GM19372 (cell line): ENCODE results near the gene SSMEM1.
"Not testable (repeated sequence)": the region's sequence is repeated elsewhere in the genome, so short reads cannot be mapped to it uniquely, and the experiment has no call there.

ENCODE experiments used
- ATAC-seq: cut with Tn5 transposase; IDR thresholded peaks from one replicate; pipeline ENCODE4 v1.9.1; 2021; ENCODE audit warnings: mild to moderate bottlenecking, low read depth, moderate library complexity; ENCODE audit not compliant: unreplicated experiment

The SSMEM1 gene

DNA sequence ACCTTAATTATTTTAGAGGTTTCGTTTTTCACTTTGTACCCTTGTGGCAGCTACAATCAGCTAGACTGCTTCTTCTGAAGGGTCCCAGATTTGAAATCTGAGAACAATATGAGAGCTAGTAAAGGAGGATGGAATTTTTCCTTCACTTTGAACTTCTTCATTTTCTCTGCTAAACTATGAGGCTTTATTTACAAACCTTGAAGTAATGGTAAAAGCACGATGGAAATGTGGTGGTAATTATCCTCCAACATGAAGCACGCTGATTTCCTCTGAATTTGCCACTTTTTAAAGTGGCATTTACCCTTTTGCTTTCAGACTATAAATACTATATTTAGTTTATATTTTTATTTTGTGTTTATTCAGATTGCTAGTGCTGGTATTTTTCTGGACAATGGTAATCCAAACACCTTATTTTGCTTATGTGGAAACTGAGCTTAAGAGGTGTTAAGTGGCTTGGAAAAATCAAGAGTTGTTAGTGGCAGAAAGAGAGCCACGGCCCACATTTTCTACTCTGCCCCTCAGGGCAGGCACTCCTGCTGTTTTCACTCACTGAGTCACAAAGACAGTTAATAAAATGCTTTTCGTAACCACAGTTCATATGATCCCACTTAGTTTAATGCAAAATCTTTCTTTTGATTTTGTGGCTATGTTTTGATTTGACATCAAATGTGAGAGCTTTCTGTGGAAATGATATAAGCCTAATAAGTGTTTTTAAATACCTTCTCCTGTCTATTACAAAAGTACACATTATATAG is 2.7 kb downstream of the SSMEM1 start:
- no peak for ATAC-seq

DNA sequence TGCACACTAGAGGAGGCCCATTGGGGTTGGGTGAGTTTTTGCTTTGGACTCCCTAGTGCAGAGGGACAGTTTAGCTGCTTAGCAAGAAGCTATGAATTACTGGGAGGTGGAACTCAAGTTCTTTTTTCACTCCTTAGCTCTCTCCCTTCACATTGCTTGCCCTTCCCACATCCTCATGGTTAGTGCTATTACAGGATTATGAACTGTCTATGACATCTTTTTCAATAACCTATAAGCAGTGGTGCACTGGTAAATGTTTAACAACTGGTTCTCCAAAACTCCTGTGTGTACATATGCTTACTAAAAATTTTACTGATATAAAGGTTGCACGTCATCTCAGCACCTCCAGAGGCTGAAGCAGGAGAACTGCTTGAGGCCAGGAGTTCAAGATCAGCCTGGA is 6.2 kb downstream of the SSMEM1 start:
- ATAC-seq, result no peak

DNA sequence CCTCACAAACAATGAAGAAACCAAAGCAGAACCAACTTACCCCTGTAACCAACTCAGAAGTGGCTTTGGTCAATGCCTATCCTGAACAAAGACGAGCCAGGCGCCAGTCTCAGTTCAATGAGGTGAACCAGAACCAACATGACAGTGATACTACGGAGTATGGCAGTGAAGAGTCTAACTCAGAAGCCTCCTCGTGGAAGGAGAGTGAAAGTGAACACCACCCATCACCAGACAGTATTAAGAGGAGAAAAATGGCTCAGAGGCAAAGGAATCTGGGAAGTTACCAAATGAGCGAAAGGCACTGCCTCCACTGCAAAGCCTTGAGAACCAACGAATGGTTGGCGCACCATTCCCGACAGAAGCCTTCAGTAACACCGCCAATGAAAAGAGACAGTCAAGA is 8.4 kb downstream of the SSMEM1 start:
- ATAC-seq, result no peak

DNA sequence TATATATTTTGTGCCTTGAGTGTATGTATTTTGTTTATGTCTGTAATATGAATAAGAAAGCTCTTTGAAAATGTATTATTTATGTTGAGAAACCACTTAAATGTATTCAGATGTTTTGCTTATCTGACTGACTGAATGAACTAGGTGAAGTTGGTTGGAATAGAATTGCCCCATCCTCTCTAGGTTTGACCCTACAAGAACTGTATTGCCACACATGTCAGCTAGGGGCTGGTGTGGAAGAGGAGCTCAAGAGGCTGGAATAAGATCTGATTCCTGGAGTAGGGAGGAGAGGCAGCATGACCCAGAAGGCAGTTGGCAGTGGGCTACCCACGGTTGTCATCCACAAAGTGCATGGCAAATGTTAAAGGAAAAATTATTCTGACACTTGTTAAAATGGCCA is 9.1 kb downstream of the SSMEM1 start:
- ATAC-seq, result no peak

DNA sequence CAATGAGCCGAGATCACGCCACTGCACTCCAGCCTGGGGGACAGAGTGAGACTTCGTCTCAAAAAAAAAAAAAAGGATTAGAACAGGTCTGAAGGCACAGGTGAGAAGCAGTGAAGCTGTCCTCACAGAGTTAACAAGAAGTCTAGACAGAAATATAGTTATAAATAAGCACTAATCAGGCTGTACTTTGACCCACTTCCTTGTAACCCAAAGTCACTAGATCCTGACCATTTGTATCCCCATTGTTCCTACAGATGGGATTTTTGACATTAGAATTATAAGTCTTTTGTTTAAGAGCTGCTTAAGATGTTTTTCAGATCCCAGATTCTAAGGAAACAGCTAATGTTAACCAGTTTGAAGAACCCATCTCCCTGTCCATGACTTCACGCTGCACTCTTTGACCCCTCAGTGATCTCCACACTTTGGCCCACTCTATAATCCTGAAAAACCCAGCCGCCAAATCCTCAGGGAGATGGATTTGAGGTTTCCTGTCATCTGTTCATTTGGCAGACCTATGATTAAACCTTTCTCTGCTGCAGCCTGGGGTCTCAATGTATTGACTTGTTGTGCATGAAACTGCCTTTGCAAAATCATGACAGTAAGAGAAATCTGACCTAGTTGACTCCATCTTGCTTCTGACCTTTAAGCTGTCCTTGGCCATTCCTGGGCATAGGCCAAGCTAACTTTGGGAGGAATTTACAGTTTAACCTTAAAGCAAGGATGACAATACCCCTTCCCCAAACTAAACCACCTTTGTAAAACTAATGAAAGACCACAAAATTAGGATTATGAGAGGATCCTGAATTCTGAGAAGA is 11.4 kb downstream of the SSMEM1 start:
- no peak for ATAC-seq

DNA sequence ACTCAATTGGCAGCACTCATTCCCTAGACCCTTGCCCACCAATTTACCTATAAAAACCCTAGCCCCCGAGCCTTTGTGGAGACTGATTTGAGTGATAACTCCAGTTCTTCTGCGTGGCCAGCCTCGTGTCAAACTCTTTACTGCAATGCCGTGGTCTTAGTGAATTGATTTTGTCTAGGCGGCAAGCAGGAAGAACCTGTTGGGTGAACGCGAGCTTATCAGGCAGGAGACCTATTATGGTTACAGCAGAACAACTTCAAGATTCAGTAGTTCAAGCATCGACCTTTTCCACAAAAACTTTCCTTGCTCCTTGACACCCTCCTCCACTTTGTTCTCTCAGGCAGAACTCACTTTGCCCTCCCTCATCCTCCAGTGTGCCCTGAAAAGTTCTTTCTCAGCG is 12.2 kb downstream of the SSMEM1 start:
- ATAC-seq, result no peak

DNA sequence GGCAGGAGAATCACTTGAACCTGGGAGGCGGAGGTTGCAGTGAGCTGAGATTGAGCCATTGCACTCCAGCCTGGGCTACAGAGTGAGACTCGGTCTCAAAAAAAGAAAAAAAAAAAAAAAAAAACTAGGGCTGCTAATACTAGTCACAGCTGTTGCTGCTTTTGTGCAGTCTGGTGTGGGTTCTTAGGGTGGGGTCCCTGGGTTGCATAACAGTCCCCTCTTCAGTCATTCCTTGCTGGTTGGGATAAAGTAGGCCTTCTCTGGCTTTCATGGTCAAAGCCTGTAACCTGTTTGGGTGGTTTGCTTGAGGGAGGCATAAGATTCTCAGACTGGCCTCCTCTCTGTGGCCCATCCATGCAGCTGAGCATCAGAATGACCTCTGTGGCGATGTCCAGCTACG is 14.1 kb downstream of the SSMEM1 start:
- ATAC-seq, result no peak

DNA sequence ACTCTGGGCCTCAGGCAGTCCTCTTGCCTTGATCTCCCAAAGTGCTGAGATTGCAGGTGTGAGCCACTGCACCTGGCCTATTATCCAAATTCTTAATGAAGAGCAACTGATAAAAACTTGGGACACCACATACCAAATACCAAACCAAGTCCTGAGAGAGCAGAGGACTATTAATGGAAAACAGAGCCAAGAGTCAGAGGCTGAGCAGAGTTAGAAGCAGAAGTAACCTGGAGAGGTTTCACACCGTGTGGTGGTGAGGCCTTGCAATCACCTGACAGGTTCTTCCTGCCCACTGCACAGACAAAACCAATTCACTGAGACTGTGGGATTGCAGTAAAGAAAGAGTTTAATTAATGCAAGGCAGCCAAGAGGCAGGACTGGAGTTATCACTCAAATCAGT is 16.0 kb downstream of the SSMEM1 start:
- no peak for ATAC-seq

DNA sequence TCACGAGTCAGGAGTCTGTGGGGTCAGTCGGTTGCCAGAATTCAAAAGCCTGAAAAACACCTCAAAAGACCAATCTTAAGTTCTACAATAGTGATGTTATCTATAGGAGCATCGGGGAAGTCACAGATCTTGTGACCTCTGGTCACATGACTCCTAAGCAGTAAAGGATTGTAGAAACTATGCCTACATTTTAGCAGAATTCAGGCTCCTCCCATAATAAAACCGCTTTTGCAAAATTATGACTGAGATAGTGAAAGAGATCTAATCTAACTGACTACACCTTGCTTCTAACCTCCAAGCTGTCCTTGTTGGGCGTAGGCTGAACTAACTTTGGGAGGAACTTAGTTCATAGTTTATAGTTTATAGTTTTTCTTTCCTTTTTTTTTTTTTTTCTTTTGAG is 16.6 kb downstream of the SSMEM1 start:
- no peak for ATAC-seq

DNA sequence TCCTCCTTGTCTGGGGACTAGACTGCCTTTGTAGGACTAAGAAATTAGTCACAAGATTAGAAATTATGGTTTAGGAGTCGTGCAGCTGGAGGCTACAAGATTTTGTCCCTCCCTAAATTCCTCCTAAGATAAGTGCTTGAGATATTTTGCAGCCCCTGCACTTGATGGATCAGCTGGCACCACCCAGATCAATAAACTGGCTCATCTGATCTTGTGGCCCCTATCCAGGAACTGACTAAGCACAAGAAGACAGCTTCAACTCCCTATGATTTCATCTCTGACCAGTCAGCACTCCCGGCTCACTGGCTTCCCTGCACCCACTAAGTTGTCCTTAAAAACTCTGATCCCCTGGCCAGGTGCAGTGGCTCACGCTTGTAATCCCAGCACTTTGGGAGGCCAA is 17.3 kb downstream of the SSMEM1 start:
- ATAC-seq, result not testable (repeated sequence)

DNA sequence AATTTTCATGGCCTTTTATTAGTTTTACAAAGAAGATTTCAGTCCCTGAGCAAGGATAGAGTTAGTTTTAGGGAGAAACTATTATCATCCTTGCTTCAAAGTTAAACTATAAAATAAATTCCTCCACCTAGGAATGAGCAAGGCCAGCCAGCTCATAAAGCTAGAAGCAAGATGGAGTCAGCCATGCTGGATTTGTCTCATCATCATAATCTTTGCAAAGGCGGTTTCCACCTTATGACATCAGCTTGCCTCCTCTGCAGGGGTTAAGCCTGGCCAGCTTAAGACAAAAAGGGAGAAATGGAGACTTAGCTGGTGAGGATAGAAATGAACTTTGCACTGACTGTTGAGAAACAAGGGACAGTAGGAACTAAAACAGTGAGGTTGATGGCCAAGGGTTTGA is 18.7 kb downstream of the SSMEM1 start:
- ATAC-seq, result no peak

DNA sequence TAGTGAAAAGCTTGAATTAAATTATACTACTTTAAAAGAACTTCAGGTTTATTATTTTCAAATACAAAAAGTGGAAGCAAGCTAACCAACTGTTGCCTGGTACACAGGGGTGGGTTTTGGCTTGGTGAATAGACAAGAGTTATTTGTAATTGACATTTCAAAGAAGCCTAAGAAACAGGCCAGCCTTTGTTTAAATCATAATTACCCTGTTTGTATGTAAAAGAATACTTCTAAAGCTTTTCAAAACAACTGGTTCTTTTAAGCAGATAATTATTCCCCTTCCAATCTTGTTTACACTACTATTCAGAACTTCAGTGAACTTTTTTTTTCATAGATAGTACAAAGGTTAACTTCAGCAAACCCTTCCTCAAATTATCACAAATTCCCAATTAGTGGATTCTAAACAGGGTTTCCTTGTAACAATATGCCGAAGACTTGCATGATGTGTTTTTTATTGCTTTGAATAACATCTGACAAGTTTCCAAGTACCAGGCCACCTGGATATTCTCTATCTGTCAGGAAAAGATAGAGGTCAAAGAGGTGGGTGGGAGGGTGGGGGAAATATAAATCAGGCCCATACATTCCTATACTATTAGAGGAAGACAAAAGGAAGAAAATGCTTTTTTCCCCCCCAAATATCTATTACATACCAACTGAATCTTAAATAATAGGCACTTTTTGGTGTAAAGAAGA is 20.4 kb downstream of the SSMEM1 start:
- no peak for ATAC-seq

DNA sequence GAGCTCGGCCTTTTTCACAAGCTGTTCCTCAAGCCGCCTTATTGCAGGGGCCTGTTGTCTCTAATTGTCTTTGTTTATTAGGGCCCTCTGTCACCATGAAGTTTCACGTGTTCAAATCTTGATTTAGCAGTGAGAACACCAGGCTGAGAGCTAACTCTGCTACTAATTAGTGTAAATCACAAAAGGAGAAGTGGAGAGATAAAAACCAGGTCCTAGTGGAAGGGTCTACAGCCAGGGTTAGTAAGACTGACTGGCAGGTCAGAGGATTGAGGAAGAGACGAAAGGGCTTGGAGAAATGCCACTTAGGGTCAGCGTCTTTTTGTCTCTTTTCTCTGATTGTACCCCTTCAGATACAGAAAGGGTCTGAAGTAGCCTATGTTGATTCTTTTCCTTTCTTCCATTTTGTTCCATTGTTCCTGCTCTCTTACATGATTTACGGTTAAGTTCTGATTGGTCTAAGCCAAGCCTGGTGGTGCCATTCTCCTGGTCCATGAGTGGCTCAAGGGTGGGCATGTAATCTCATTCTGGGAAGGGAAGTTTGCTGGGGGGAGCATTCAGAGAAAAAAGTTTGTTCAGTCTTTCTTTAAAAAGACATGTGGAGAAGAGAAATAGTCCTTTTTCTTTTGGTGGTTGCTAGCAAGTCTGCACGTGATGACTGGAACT is 21.3 kb downstream of the SSMEM1 start:
- no peak for ATAC-seq

DNA sequence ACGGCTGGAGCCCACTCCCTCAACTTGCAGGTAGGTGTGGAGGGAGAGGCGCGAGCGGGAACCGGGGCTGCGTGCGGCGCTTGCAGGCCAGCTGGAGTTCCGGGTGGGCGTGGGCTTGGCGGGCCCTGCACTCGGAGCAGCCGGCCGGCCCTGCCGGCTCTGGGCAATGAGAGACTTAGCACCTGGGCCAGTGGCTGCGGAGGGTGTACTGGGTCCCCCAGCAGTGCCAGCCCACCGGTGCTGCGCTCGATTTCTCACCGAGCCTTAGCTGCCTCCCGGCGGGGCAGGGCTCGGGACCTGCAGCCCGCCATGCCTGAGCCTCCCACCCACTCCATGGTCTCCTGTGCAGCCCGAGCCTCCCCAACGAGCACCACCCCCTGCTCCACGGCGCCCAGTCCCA is 22.3 kb downstream of the SSMEM1 start:
- not testable (repeated sequence) for ATAC-seq

DNA sequence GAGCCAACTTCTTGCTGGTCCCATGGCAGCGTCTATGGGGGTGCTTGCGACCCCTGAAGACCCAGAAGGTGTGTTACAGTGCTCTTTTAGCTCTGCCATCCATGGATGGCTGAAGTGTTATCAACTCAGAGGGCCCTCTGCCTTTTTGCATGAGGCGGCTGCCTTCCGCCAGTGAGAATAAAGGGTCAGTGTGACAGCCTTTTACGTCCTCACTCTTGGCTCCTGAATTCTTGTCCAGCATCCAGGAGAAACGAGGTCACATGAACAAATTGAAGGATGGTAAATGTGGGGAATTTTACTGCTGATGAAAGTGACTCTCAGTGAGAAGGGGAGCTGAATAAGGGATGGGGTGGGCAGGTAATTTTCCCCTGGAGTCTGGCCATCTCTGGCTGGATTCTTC is 24.1 kb downstream of the SSMEM1 start:
- ATAC-seq, result no peak

DNA sequence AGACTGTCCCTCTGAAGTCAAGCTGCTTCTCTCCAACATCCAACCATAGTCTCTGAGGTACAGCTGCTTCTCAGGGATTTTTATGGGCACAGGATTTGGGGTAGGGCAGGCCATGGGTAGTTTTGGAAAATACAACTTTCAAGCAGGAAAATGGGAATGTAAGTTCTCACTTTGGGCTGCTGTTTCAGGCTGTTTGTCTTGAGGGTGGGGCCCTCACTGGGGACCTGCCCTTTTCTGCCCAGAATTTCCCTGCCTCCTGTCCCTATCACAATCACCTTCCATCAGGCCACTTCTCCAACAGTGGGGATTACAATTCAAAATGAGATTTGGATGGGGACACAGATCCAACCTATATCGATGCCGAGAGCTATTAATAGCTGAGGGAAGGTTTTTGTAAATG is 24.5 kb downstream of the SSMEM1 start:
- ATAC-seq, result no peak

DNA sequence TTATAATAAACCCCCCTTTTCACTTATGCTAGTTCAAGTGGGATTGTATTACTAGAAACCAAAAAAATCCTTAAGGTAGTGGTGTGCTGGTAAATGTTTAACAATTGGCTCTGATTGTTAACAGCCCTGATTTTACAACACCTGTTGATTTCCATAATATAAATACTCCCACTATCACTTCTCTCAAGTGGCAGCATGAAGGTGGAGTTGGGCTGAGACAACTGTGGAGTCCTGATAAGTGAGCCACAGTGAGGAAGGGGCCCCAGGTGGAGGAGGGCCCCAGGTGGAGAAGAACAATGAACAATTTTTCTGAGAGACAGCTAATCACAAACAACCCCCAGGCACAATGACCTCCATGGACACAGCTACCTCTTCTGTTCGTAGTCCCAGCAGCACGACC is 26.4 kb downstream of the SSMEM1 start:
- ATAC-seq, result no peak

DNA sequence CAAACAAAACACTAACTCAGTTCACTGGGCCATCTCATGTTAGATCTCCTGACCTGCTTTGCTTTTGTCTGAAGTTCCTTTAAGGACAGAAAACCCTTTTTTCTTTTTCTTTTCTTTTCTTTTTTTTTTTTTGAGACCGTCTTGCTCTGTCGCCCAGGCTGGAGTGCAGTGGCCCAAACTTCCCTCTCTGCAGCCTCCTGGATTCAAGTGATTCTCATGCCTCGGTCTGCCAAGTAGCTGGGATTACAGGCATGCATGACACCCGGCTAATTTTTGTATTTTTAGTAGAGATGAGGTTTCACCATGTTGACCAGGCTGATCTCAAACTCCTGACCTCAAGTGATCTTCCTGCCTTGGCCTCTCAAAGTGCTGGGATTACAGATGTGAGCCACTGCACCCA is 28.7 kb downstream of the SSMEM1 start:
- not testable (repeated sequence) for ATAC-seq

DNA sequence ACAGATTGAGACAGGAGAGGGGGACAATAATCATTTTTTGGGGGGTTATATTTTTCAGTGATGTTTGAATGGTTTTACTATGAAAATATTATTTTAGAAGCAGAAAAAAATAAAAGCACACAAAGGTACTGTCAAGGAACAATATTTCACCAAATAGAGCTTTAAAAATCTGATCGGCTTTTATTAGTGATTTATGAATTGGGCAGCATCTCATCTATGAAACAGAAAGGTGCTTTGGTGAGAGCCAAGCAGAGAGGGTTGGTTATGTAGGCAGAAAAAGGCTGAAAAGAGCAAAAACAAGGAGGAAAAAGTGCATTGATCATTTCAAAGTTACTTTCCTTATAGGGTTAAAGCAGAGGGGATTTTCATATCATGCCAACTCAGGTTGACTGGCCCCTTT is 32.6 kb downstream of the SSMEM1 start:
- ATAC-seq, result no peak

DNA sequence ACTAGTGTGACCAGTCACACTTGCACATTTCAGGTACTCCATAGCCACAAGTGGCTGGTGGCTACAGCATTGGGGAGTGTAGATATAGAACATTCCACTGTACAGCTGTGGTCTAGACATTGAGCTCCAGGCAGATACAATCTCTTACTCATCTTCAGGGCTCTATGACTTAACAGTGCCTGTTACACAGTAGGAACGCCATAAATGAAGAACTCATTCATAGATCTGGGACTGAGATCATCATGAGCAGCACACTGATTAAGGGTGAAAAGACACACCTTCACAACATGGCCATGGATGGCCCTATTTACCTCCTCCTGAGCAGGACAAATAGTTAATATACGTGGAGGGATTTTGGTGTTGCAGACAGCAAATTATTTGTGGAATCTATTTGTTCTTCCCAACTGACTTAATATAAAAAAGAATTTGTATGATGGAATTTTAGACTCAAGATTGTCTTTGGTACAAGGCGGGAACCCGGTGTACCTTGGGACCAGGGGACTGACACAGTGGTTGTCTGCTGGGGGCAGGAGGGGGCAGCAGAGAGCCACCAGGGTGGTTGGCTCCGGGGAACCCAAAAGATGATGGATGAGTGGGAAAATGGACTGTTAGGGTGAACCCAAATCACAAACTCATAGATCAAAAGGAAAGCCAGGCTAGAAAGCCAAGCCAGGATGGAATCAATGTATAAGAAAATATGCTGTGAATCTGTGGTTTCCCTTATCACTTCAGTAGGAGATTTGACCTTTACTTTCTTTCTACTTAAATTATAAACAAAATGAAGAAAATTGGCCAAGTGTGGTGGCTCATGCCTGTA is 34.7 kb downstream of the SSMEM1 start:
- ATAC-seq, result no peak
